IMR-90 (cell line): ENCODE data around the gene FAR2.

Experiments used
- BHLHE40 ChIP-seq: fragments of 150-350 bp; IDR thresholded peaks from 2 replicates; pipeline ENCODE4 v1.6.1; 2016; ENCODE audit warnings: mild to moderate bottlenecking, low read depth, low read length
- ELK1 ChIP-seq: fragments of 150-350 bp; IDR thresholded peaks from 2 replicates; pipeline ENCODE4 v1.6.1; 2016; ENCODE audit warnings: low read depth, mild to moderate bottlenecking, low read length, moderate library complexity, borderline replicate concordance
- FOS ChIP-seq: fragments of 150-350 bp; IDR thresholded peaks from 2 replicates; pipeline ENCODE4 v1.6.1; 2016; ENCODE audit warnings: low read depth, low read length
- MXI1 ChIP-seq: IDR thresholded peaks from 2 replicates; pipeline ENCODE4 v1.6.1; 2012; ENCODE audit warnings: low read depth, mild to moderate bottlenecking, low read length, moderate library complexity, borderline replicate concordance
- POLR2A ChIP-seq: IDR thresholded peaks from 2 replicates; pipeline ENCODE4 v1.6.1; 2012; ENCODE audit warnings: mild to moderate bottlenecking, low read depth, low read length
- RAD21 ChIP-seq: IDR thresholded peaks from 2 replicates; pipeline ENCODE4 v1.6.1; 2012; ENCODE audit warnings: low read length, improper control_type of control experiment
- SMC3 ChIP-seq: fragments of 150-350 bp; IDR thresholded peaks from 2 replicates; pipeline ENCODE4 v1.6.1; 2016; ENCODE audit warnings: low read depth, mild to moderate bottlenecking, antibody characterized with exemption, low read length, moderate library complexity
- TF ChIP-seq, protein P1 (sequence below): conservative IDR thresholded peaks from 2 replicates; pipeline ENCODE4 v1.5.1; 2012; ENCODE audit warnings: mild to moderate bottlenecking, low read depth, low read length, improper control_type of control experiment

GRCh38 chr12:29374012-29374411, 224.9 kb downstream of the FAR2 start:
- TF ChIP-seq POLR2A, result no peak
- TF ChIP-seq, protein P1, sequence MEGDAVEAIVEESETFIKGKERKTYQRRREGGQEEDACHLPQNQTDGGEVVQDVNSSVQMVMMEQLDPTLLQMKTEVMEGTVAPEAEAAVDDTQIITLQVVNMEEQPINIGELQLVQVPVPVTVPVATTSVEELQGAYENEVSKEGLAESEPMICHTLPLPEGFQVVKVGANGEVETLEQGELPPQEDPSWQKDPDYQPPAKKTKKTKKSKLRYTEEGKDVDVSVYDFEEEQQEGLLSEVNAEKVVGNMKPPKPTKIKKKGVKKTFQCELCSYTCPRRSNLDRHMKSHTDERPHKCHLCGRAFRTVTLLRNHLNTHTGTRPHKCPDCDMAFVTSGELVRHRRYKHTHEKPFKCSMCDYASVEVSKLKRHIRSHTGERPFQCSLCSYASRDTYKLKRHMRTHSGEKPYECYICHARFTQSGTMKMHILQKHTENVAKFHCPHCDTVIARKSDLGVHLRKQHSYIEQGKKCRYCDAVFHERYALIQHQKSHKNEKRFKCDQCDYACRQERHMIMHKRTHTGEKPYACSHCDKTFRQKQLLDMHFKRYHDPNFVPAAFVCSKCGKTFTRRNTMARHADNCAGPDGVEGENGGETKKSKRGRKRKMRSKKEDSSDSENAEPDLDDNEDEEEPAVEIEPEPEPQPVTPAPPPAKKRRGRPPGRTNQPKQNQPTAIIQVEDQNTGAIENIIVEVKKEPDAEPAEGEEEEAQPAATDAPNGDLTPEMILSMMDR, result no peak
- no peak for TF ChIP-seq SMC3
- TF ChIP-seq MXI1, result no peak
- TF ChIP-seq ELK1, result no peak
- no peak for TF ChIP-seq FOS
- TF ChIP-seq RAD21, result no peak
- TF ChIP-seq BHLHE40, result no peak
